NK-92 treated with Interleukin-12 subunit alpha and Interleukin-12 subunit beta, amount 100 ng/mL, for 24 hours (cell line): ENCODE measurements around the gene AGMO.

Experiments
- DNase-seq: peaks from one replicate; lab custom pipeline; 2025; lab: John Stamatoyannopoulos, UW

The AGMO gene

GRCh38 chr7:15498465-15498864 is 63.4 kb downstream of the AGMO start:
- DNase-seq, result no peak

- DNase-seq, result no peak
Observed at GRCh38 chr7:15495170-15495569, 66.6 kb downstream of the AGMO start.

GRCh38 chr7:15494711-15495110 is 67.1 kb downstream of the AGMO start:
- no peak for DNase-seq

- DNase-seq, result no peak
Observed at GRCh38 chr7:15491361-15491760, 70.5 kb downstream of the AGMO start.

GRCh38 chr7:15490291-15490690 is 71.5 kb downstream of the AGMO start:
- DNase-seq, result no peak

- no peak for DNase-seq
Observed at GRCh38 chr7:15489861-15490260, 72.0 kb downstream of the AGMO start.

- DNase-seq, result no peak
Observed at GRCh38 chr7:15489383-15489782, 72.4 kb downstream of the AGMO start.

- no peak for DNase-seq
Observed at GRCh38 chr7:15488401-15488800, 73.4 kb downstream of the AGMO start.

GRCh38 chr7:15487896-15488295 is 73.9 kb downstream of the AGMO start:
- no peak for DNase-seq

- DNase-seq, result no peak
Observed at GRCh38 chr7:15485998-15486397, 75.8 kb downstream of the AGMO start.

- DNase-seq, result no peak
Observed at GRCh38 chr7:15485431-15485830, 76.4 kb downstream of the AGMO start.

GRCh38 chr7:15481132-15481531 is 80.7 kb downstream of the AGMO start:
- DNase-seq, result no peak

GRCh38 chr7:15478401-15478800 is 83.4 kb downstream of the AGMO start:
- no peak for DNase-seq

GRCh38 chr7:15476531-15476918 is 85.3 kb downstream of the AGMO start:
- DNase-seq, result no peak

GRCh38 chr7:15475808-15476530 is 85.8 kb downstream of the AGMO start:
- DNase-seq, result no peak

- no peak for DNase-seq
Observed at GRCh38 chr7:15471669-15471950, 90.2 kb downstream of the AGMO start.

GRCh38 chr7:15470825-15471668 is 90.8 kb downstream of the AGMO start:
- DNase-seq, result no peak

- DNase-seq, result no peak
Observed at GRCh38 chr7:15464667-15465121, 97.1 kb downstream of the AGMO start.

GRCh38 chr7:15463801-15464666 is 97.8 kb downstream of the AGMO start:
- no peak for DNase-seq

GRCh38 chr7:15462721-15463389 is 99.0 kb downstream of the AGMO start:
- DNase-seq, result no peak

GRCh38 chr7:15461576-15461975 is 100.2 kb downstream of the AGMO start:
- no peak for DNase-seq

- no peak for DNase-seq
Observed at GRCh38 chr7:15459018-15459615, 102.7 kb downstream of the AGMO start.
